Cardiac muscle cell (in vitro differentiated cells and primary cell): ENCODE data around the gene GRK2. TPM values are rescaled to one million over a fixed set of nuclear protein-coding genes. Genes with fewer than 3 reads are reported as not detected.
A peak's percentile ranks its signal among the peaks of the same experiment; 100 is the strongest.

ENCODE experiments used
- DNase-seq, 2 donors: peaks; one replicate each; pipeline versions ENCODE4 v3.0.0 to v3.0.0-alpha.2; 2010 to 2017; ENCODE audit warnings: low read depth in 1 of 2, low spot score in 1 of 2
- H3K27ac ChIP-seq: fragments of 200-600 bp; sonication (generic); 2 replicates; pipeline ENCODE4 v1.5.1; 2016
- H3K27me3 ChIP-seq: fragments of 200-600 bp; sonication (generic); 2 replicates; pipeline ENCODE4 v1.6.0; 2016; ENCODE audit warnings: control low read depth
- H3K36me3 ChIP-seq: fragments of 200-600 bp; sonication (generic); 2 replicates; pipeline ENCODE4 v1.5.1; 2016; ENCODE audit warnings: control low read depth
- H3K4me1 ChIP-seq: fragments of 200-600 bp; sonication (generic); 2 replicates; pipeline ENCODE4 v1.8.1; 2017; ENCODE audit warnings: low read depth, mild to moderate bottlenecking, mixed run types
- H3K4me3 ChIP-seq: fragments of 200-600 bp; sonication (generic); 2 replicates; pipeline ENCODE4 v1.5.1; 2016; ENCODE audit warnings: mild to moderate bottlenecking
- H3K9me3 ChIP-seq: fragments of 200-600 bp; sonication (generic); 2 replicates; pipeline ENCODE4 v1.5.1; 2017; ENCODE audit warnings: low read depth, mild to moderate bottlenecking, control low read depth
- polyA plus RNA-seq: library from polyadenylated mRNA; unstranded; fragments of >200 nt; fragmentation: Nextera tagmentation; extraction: Ambion mirVana; gene quantifications from 2 replicates; pipeline ENCODE4 v1.2.1, GENCODE V29; 2016
- total RNA-seq: library from RNA; depleted of rRNA; stranded (reverse); fragments of >200 nt; gene quantifications from 2 replicates; pipeline ENCODE4 v1.2.3, GENCODE V29; 2016
- TF ChIP-seq, protein P1 (sequence below): IDR thresholded peaks from 2 replicates; pipeline ENCODE4 v1.5.1; 2012; ENCODE audit warnings: low read depth, mild to moderate bottlenecking, low read length

Gene GRK2
- total and polyA plus RNA-seq, 2 experiments from 2014 or later, result 62.9 to 72.1 TPM

- DNase-seq, result peak in 1 of 2 donors; percentile 47
- H3K36me3 ChIP-seq, result no peaks in the 10 kb centered on the region
- no peak overlapping the region for H3K4me3 ChIP-seq
- TF ChIP-seq, protein P1, sequence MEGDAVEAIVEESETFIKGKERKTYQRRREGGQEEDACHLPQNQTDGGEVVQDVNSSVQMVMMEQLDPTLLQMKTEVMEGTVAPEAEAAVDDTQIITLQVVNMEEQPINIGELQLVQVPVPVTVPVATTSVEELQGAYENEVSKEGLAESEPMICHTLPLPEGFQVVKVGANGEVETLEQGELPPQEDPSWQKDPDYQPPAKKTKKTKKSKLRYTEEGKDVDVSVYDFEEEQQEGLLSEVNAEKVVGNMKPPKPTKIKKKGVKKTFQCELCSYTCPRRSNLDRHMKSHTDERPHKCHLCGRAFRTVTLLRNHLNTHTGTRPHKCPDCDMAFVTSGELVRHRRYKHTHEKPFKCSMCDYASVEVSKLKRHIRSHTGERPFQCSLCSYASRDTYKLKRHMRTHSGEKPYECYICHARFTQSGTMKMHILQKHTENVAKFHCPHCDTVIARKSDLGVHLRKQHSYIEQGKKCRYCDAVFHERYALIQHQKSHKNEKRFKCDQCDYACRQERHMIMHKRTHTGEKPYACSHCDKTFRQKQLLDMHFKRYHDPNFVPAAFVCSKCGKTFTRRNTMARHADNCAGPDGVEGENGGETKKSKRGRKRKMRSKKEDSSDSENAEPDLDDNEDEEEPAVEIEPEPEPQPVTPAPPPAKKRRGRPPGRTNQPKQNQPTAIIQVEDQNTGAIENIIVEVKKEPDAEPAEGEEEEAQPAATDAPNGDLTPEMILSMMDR, result no peak
- H3K27ac ChIP-seq, result no peak overlapping the region
- H3K4me1 ChIP-seq, result peaks cover 21% of the 10 kb centered on the region
- no peaks in the 10 kb centered on the region for H3K27me3 ChIP-seq
- H3K9me3 ChIP-seq, result no peaks in the 10 kb centered on the region
Measured at GRCh38 chr11:67270256-67271204, 4.3 kb downstream of the GRK2 start.

GRCh38 chr11:67271205-67271540 lies 4.9 kb downstream of the GRK2 start:
- no peak for DNase-seq

GRCh38 chr11:67271541-67272284 lies 5.4 kb downstream of the GRK2 start:
- H3K9me3 ChIP-seq, result no peaks in the 10 kb centered on the region
- no peak for DNase-seq
- H3K4me1 ChIP-seq, result peaks cover 23% of the 10 kb centered on the region
- no peaks in the 10 kb centered on the region for H3K27me3 ChIP-seq
- no peak overlapping the region for H3K4me3 ChIP-seq
- TF ChIP-seq, protein P1, result no peak
- no peaks in the 10 kb centered on the region for H3K36me3 ChIP-seq
- H3K27ac ChIP-seq, result no peak overlapping the region

More at GRCh38 chr11:67271205-67271540, 4.9 kb downstream of the GRK2 start:
- no peak overlapping the region for H3K4me3 ChIP-seq
- no peaks in the 10 kb centered on the region for H3K36me3 ChIP-seq
- no peak overlapping the region for H3K27ac ChIP-seq
- TF ChIP-seq, protein P1, result no peak
- H3K27me3 ChIP-seq, result no peaks in the 10 kb centered on the region
- no peaks in the 10 kb centered on the region for H3K9me3 ChIP-seq
- H3K4me1 ChIP-seq, result peaks cover 21% of the 10 kb centered on the region

DNA sequence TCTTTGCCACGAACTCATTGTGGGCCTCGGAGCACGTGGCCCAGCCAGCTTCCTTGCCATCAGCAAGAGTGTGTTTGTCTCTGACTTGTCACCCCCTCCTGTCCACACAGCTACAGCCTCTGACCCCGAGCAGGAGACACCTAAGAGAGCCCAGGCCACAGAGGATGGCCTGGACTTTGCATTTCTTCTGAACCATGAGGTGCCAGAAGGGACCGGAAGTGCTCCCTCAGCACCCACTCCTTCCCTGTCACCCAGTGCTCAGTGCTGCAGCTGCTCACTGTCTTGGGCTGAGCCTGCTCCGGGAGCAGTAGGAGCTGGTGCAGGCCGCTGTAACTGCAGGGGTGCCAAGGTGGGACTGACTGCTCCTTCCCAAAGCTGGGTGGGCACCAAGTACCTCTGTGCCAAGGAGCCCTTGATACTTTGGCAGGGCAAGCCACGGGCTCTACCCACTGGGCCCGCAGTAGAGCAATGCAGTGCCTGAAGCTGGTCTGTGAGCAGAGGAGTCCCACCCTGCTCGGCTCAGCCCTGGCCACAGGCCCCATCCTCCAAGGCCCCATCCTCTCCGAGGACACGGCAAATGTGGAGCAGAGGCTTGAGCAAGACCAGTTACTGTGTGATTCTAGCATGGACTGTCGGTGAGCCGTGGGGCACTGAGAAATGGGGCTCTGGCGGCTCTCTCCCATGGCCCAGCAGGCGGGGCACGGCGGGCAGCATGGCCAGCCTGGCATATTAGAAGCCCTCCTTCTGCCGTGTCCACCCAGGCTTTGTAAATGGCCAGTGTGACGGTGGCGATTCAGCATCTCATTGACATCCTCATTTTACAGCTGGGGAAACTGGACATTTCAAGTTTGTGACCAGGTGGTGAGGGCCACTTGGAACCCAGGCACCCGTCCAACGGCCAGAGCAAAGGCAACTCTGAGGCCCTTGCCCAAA lies 6.3 kb downstream of the GRK2 start:
- H3K36me3 ChIP-seq, result no peaks in the 10 kb centered on the region
- H3K27ac ChIP-seq, result no peak overlapping the region
- no peaks in the 10 kb centered on the region for H3K9me3 ChIP-seq
- no peaks in the 10 kb centered on the region for H3K27me3 ChIP-seq
- H3K4me1 ChIP-seq, result peaks cover 32% of the 10 kb centered on the region
- TF ChIP-seq, protein P1, result no peak
- no peak overlapping the region for H3K4me3 ChIP-seq
- no peak for DNase-seq

GRCh38 chr11:67273260-67273990 lies 7.2 kb downstream of the GRK2 start:
- H3K36me3 ChIP-seq, result no peaks in the 10 kb centered on the region
- no peak overlapping the region for H3K4me3 ChIP-seq
- no peak for DNase-seq
- H3K4me1 ChIP-seq, result peaks cover 35% of the 10 kb centered on the region
- no peaks in the 10 kb centered on the region for H3K9me3 ChIP-seq
- H3K27ac ChIP-seq, result no peak overlapping the region
- TF ChIP-seq, protein P1, result no peak
- H3K27me3 ChIP-seq, result no peaks in the 10 kb centered on the region
